ENCODE measurements around the gene PTPN20.
A peak's percentile ranks its signal among the peaks of the same experiment; 100 is the strongest.

The PTPN20 gene

GRCh38 chr10:47015404-47015803 lies 104.2 kb downstream of the PTPN20 start:
- no peak overlapping the region for H3K4me3 ChIP-seq (replicated peaks; ENCODE audit: insufficient read depth, low read length)
- no peaks in the 10 kb centered on the region for H3K27me3 ChIP-seq (ENCODE audit: insufficient read depth, poor library complexity, severe bottlenecking)
- DNase-seq (ENCODE audit: low read depth in 1 of 2, low spot score in 1 of 2) = no peak
- H3K27ac ChIP-seq (replicated peaks) = no peak overlapping the region
- TF ChIP-seq CTCF (IDR thresholded peaks at IDR 0.05; ENCODE audit: insufficient read depth, low read length) (no peak), SPI1 (IDR thresholded peaks at IDR 0.05; ENCODE audit: borderline replicate concordance, low read depth) (no peak), POLR2AphosphoS5 (IDR thresholded peaks at IDR 0.05; ENCODE audit: low read depth) (no peak), REST (IDR thresholded peaks at IDR 0.05; ENCODE audit: insufficient replicate concordance, low read depth) (no peak), GABPA (IDR thresholded peaks at IDR 0.05; ENCODE audit: low read depth) (no peak)

- Histone ChIP-seq H3K4me3 (replicated peaks; ENCODE audit: insufficient read depth, low read length) (no peak overlapping the region), H3K27ac (replicated peaks) (no peak overlapping the region), H3K27me3 (ENCODE audit: insufficient read depth, poor library complexity, severe bottlenecking) (no peaks in the 10 kb centered on the region)
- DNase-seq (ENCODE audit: low read depth in 1 of 2, low spot score in 1 of 2) = no peak
- no peak for TF ChIP-seq SPI1 (IDR thresholded peaks at IDR 0.05; ENCODE audit: borderline replicate concordance, low read depth)
- TF ChIP-seq POLR2AphosphoS5 (IDR thresholded peaks at IDR 0.05; ENCODE audit: low read depth) = no peak
- no peak for TF ChIP-seq CTCF (IDR thresholded peaks at IDR 0.05; ENCODE audit: insufficient read depth, low read length)
- no peak for TF ChIP-seq REST (IDR thresholded peaks at IDR 0.05; ENCODE audit: insufficient replicate concordance, low read depth)
- TF ChIP-seq GABPA (IDR thresholded peaks at IDR 0.05; ENCODE audit: low read depth) = no peak
These were observed 105.3 kb downstream of the PTPN20 start for GRCh38 chr10:47016564-47016963.

- Histone ChIP-seq H3K27me3 (ENCODE audit: insufficient read depth, poor library complexity, severe bottlenecking) (no peaks in the 10 kb centered on the region), H3K27ac (replicated peaks) (no peak overlapping the region), H3K4me3 (replicated peaks; ENCODE audit: insufficient read depth, low read length) (no peak overlapping the region)
- DNase-seq (ENCODE audit: low read depth in 1 of 2, low spot score in 1 of 2) = no peak
- no peak for TF ChIP-seq POLR2AphosphoS5 (IDR thresholded peaks at IDR 0.05; ENCODE audit: low read depth)
- TF ChIP-seq GABPA (IDR thresholded peaks at IDR 0.05; ENCODE audit: low read depth) = no peak
- TF ChIP-seq CTCF (IDR thresholded peaks at IDR 0.05; ENCODE audit: insufficient read depth, low read length) = no peak
- 0 out of 2 replicates have a peak, but pooled peaks have one; percentile 14 for TF ChIP-seq SPI1 (IDR thresholded peaks at IDR 0.05; ENCODE audit: borderline replicate concordance, low read depth)
- TF ChIP-seq REST (IDR thresholded peaks at IDR 0.05; ENCODE audit: insufficient replicate concordance, low read depth) = no peak
These were observed 107.0 kb downstream of the PTPN20 start for GRCh38 chr10:47018026-47018735.

All from HL-60 (cell line).